CD4-positive, CD25-positive, alpha-beta regulatory T cell (primary cell): ENCODE data around the gene PRPF19. TPM values are rescaled to one million over a fixed set of nuclear protein-coding genes. Genes with fewer than 3 reads are reported as not detected.

ENCODE experiments used
- ATAC-seq, 2 donors: fragments of 150-1000 bp; cut with Tn5 transposase; one replicate each; pipeline ENCODE4 v1.10.0; 2021; ENCODE audit warnings: low read depth in 2 of 2, moderate number of reproducible peaks in 2 of 2, moderate library complexity in 1 of 2
- DNase-seq, 3 donors: peaks; one replicate each; pipeline versions ENCODE4 v3.0.0 to v3.0.0-alpha.2; 2012 to 2022; ENCODE audit warnings: mixed read lengths in 1 of 3
- H3K27ac ChIP-seq: one replicate; pipeline ENCODE4 v1.7.0; 2013; ENCODE audit warnings: mild to moderate bottlenecking, low read length; ENCODE audit not compliant: insufficient read depth, poor library complexity, severe bottlenecking
- H3K27me3 ChIP-seq: one replicate; pipeline ENCODE4 v1.7.0; 2013; ENCODE audit warnings: low read length; ENCODE audit not compliant: control insufficient read depth, insufficient read depth
- H3K36me3 ChIP-seq: one replicate; pipeline ENCODE4 v1.7.0; 2013; ENCODE audit warnings: mild to moderate bottlenecking, low read length, moderate library complexity; ENCODE audit not compliant: control insufficient read depth, insufficient read depth
- H3K4me1 ChIP-seq: 2 replicates; pipeline ENCODE4 v1.7.0; 2013; ENCODE audit warnings: mild to moderate bottlenecking, low read length; ENCODE audit not compliant: insufficient read depth, control insufficient read depth, poor library complexity, severe bottlenecking
- H3K4me3 ChIP-seq: one replicate; pipeline ENCODE4 v1.7.0; 2013; ENCODE audit warnings: low read depth, mild to moderate bottlenecking, low read length, moderate library complexity
- H3K9me3 ChIP-seq, 2 experiments: 1 replicate in 1 of 2; 2 replicates in 1 of 2; pipeline ENCODE4 v1.7.0; 2013; ENCODE audit warnings: low read length in 2 of 2, mild to moderate bottlenecking in 1 of 2, moderate library complexity in 1 of 2; ENCODE audit not compliant: control insufficient read depth in 2 of 2
- H3K27ac Mint-ChIP-seq, 3 donors: one replicate each; pipeline ENCODE4 v1.8.0; 2020 to 2022; ENCODE audit warnings: mild to moderate bottlenecking in 3 of 3, mixed read lengths in 3 of 3, moderate library complexity in 2 of 3
- H3K27me3 Mint-ChIP-seq: one replicate; pipeline ENCODE4 v1.8.0; 2022; ENCODE audit warnings: mild to moderate bottlenecking, mixed read lengths
- H3K36me3 Mint-ChIP-seq: one replicate; pipeline ENCODE4 v1.8.0; 2020; ENCODE audit warnings: mixed read lengths
- H3K4me1 Mint-ChIP-seq, 4 donors: one replicate each; pipeline ENCODE4 v1.8.0; 2020 to 2022; ENCODE audit warnings: mixed read lengths in 4 of 4, mild to moderate bottlenecking in 1 of 4
- H3K4me3 Mint-ChIP-seq, 4 donors: one replicate each; pipeline ENCODE4 v1.8.0; 2020 to 2022; ENCODE audit warnings: mild to moderate bottlenecking in 4 of 4, mixed read lengths in 4 of 4, moderate library complexity in 3 of 4
- H3K9me3 Mint-ChIP-seq, 7 donors: one replicate each; pipeline ENCODE4 v1.8.0; 2020 to 2022; ENCODE audit warnings: mixed read lengths in 7 of 7, mild to moderate bottlenecking in 3 of 7, moderate library complexity in 2 of 7
- polyA plus RNA-seq, 4 donors: library from polyadenylated mRNA; unstranded; fragments of 300-500 nt; fragmentation: Illumina TruSeq; gene quantifications; one replicate each; pipeline ENCODE4 v1.2.3, GENCODE V29; 2021
- total RNA-seq: library from RNA; stranded (reverse); gene quantifications from one replicate; pipeline ENCODE4 v1.2.3, GENCODE V29; 2022

The PRPF19 gene
- total and polyA plus RNA-seq, 5 donors from 2014 or later = 13.6 to 67.6 (median 13.9) TPM

- H3K4me1 Mint-ChIP-seq = peaks cover 0 to 20% (median 4%) of the 10 kb centered on the region in 4 donors
These were observed 44.7 kb upstream of the PRPF19 start for GRCh38 chr11:60950933-60951605.

GRCh38 chr11:60950024-60950423 is 43.6 kb upstream of the PRPF19 start:
- Mint-ChIP-seq H3K9me3 (peaks cover 0 to 1% (median 0%) of the 10 kb centered on the region in 7 donors), H3K27ac (no peak overlapping the region), H3K36me3 (no peaks in the 10 kb centered on the region), H3K27me3 (peaks cover 42% of the 10 kb centered on the region), H3K4me3 (no peak overlapping the region), H3K4me1 (peaks cover 0 to 21% (median 4%) of the 10 kb centered on the region in 4 donors)
- H3K4me1 ChIP-seq = peaks cover 12% of the 10 kb centered on the region
- H3K4me3 ChIP-seq = no peak overlapping the region
- peaks cover 5% of the 10 kb centered on the region for H3K27me3 ChIP-seq
- DNase-seq = no peak
- no peaks in the 10 kb centered on the region for H3K9me3 ChIP-seq
- H3K27ac ChIP-seq = no peak overlapping the region
- H3K36me3 ChIP-seq = no peaks in the 10 kb centered on the region
- no peak for ATAC-seq

More at GRCh38 chr11:60950933-60951605, 44.7 kb upstream of the PRPF19 start:
- H3K4me3 Mint-ChIP-seq = no peak overlapping the region
- DNase-seq (peak in 2 of 3 donors; percentile 9 to 29), ATAC-seq (peak in 1 of 2 donors; percentile 15)
- no peaks in the 10 kb centered on the region for H3K36me3 ChIP-seq
- no peak overlapping the region for H3K4me3 ChIP-seq
- H3K27ac Mint-ChIP-seq = no peak overlapping the region
- H3K27me3 Mint-ChIP-seq = peaks cover 37% of the 10 kb centered on the region
- no peak overlapping the region for H3K27ac ChIP-seq
- peaks cover 0 to 1% (median 0%) of the 10 kb centered on the region in 7 donors for H3K9me3 Mint-ChIP-seq
- peaks cover 12% of the 10 kb centered on the region for H3K4me1 ChIP-seq
- H3K36me3 Mint-ChIP-seq = no peaks in the 10 kb centered on the region
- peaks cover 5% of the 10 kb centered on the region for H3K27me3 ChIP-seq
- H3K9me3 ChIP-seq = no peaks in the 10 kb centered on the region

- peaks cover 4% of the 10 kb centered on the region for H3K27me3 ChIP-seq
- Mint-ChIP-seq H3K27me3 (peaks cover 41% of the 10 kb centered on the region), H3K9me3 (peaks cover 0 to 1% (median 0%) of the 10 kb centered on the region in 7 donors), H3K36me3 (no peaks in the 10 kb centered on the region), H3K4me3 (no peak overlapping the region), H3K4me1 (peaks cover 0 to 21% (median 3%) of the 10 kb centered on the region in 4 donors), H3K27ac (no peak overlapping the region)
- DNase-seq (no peak), ATAC-seq (no peak)
- H3K4me3 ChIP-seq = no peak overlapping the region
- no peaks in the 10 kb centered on the region for H3K36me3 ChIP-seq
- peaks cover 12% of the 10 kb centered on the region for H3K4me1 ChIP-seq
- H3K27ac ChIP-seq = no peak overlapping the region
- H3K9me3 ChIP-seq = no peaks in the 10 kb centered on the region
These were observed 41.9 kb upstream of the PRPF19 start for GRCh38 chr11:60948250-60948649.

- Mint-ChIP-seq H3K4me3 (no peak overlapping the region), H3K27ac (no peak overlapping the region), H3K9me3 (no peaks in the 10 kb centered on the region), H3K4me1 (peaks cover 0 to 19% (median 2%) of the 10 kb centered on the region in 4 donors), H3K36me3 (no peaks in the 10 kb centered on the region), H3K27me3 (peaks cover 36% of the 10 kb centered on the region)
- peaks cover 12% of the 10 kb centered on the region for H3K4me1 ChIP-seq
- H3K27me3 ChIP-seq = peaks cover 2% of the 10 kb centered on the region
- ATAC-seq (no peak), DNase-seq (no peak)
- no peak overlapping the region for H3K27ac ChIP-seq
- H3K9me3 ChIP-seq = no peaks in the 10 kb centered on the region
- no peaks in the 10 kb centered on the region for H3K36me3 ChIP-seq
- H3K4me3 ChIP-seq = no peak overlapping the region
These were observed 41.3 kb upstream of the PRPF19 start for GRCh38 chr11:60947700-60948099.

- peaks cover 28% of the 10 kb centered on the region for H3K27me3 Mint-ChIP-seq
- peaks cover 0 to 2% (median 0%) of the 10 kb centered on the region in 7 donors for H3K9me3 Mint-ChIP-seq
- Histone ChIP-seq H3K36me3 (no peaks in the 10 kb centered on the region), H3K4me1 (peaks cover 9% of the 10 kb centered on the region), H3K4me3 (no peak overlapping the region), H3K27ac (no peak overlapping the region), H3K9me3 (no peaks in the 10 kb centered on the region), H3K27me3 (peaks cover 2% of the 10 kb centered on the region)
- H3K36me3 Mint-ChIP-seq = no peaks in the 10 kb centered on the region
- no peak for DNase-seq
- H3K4me3 Mint-ChIP-seq = no peak overlapping the region
- no peak overlapping the region for H3K27ac Mint-ChIP-seq
- ATAC-seq = no peak
- peaks cover 0 to 11% (median 0%) of the 10 kb centered on the region in 4 donors for H3K4me1 Mint-ChIP-seq
These were observed 40.3 kb upstream of the PRPF19 start for GRCh38 chr11:60946601-60947264.

GRCh38 chr11:60945295-60945667 is 38.9 kb upstream of the PRPF19 start:
- Mint-ChIP-seq H3K27ac (no peak overlapping the region), H3K36me3 (no peaks in the 10 kb centered on the region), H3K9me3 (peaks cover 0 to 2% (median 0%) of the 10 kb centered on the region in 7 donors), H3K27me3 (peaks cover 26% of the 10 kb centered on the region), H3K4me1 (peaks cover 0 to 8% (median 0%) of the 10 kb centered on the region in 4 donors), H3K4me3 (no peak overlapping the region)
- no peaks in the 10 kb centered on the region for H3K9me3 ChIP-seq
- no peaks in the 10 kb centered on the region for H3K4me1 ChIP-seq
- ATAC-seq (no peak), DNase-seq (no peak)
- H3K4me3 ChIP-seq = no peak overlapping the region
- H3K27me3 ChIP-seq = peaks cover 2% of the 10 kb centered on the region
- H3K27ac ChIP-seq = no peak overlapping the region
- no peaks in the 10 kb centered on the region for H3K36me3 ChIP-seq

GRCh38 chr11:60944490-60945294 is 38.3 kb upstream of the PRPF19 start:
- no peak overlapping the region for H3K4me3 Mint-ChIP-seq
- no peaks in the 10 kb centered on the region for H3K36me3 ChIP-seq

More at GRCh38 chr11:60944490-60945294, 38.3 kb upstream of the PRPF19 start:
- Histone ChIP-seq H3K9me3 (no peaks in the 10 kb centered on the region), H3K4me3 (no peak overlapping the region), H3K27me3 (peaks cover 2% of the 10 kb centered on the region), H3K4me1 (no peaks in the 10 kb centered on the region), H3K27ac (no peak overlapping the region)
- DNase-seq (no peak), ATAC-seq (no peak)
- H3K4me1 Mint-ChIP-seq = peaks cover 0 to 4% (median 0%) of the 10 kb centered on the region in 4 donors
- H3K9me3 Mint-ChIP-seq = peaks cover 0 to 2% (median 0%) of the 10 kb centered on the region in 7 donors
- H3K36me3 Mint-ChIP-seq = no peaks in the 10 kb centered on the region
- H3K27me3 Mint-ChIP-seq = peaks cover 20% of the 10 kb centered on the region
- no peak overlapping the region for H3K27ac Mint-ChIP-seq
